Lower lobe of right lung (tissue), 2 donors: Measurements from ENCODE around the gene RAP2C. TPM values are rescaled to one million over a fixed set of nuclear protein-coding genes. Genes with fewer than 3 reads are reported as not detected.

Experiments
- ATAC-seq, 2 donors: fragments of 200-7000 bp; cut with Tn5 transposase; one replicate each; pipeline ENCODE4 v1.9.1; 2020 to 2022; ENCODE audit warnings: mild to moderate bottlenecking in 2 of 2, moderate library complexity in 2 of 2
- DNase-seq: peaks from one replicate; pipeline ENCODE4 v3.0.0-alpha.2; 2020
- H3K27ac ChIP-seq: fragments of 200-600 bp; one replicate; pipeline ENCODE4 v1.8.0; 2022
- H3K27me3 ChIP-seq: fragments of 200-600 bp; one replicate; pipeline ENCODE4 v1.8.0; 2022; ENCODE audit warnings: low read depth
- H3K36me3 ChIP-seq: fragments of 200-600 bp; one replicate; pipeline ENCODE4 v1.8.0; 2022; ENCODE audit warnings: mild to moderate bottlenecking
- H3K4me1 ChIP-seq: fragments of 200-600 bp; one replicate; pipeline ENCODE4 v1.8.0; 2022
- H3K4me3 ChIP-seq: fragments of 200-600 bp; one replicate; pipeline ENCODE4 v1.8.0; 2022; ENCODE audit warnings: mild to moderate bottlenecking
- H3K9me3 ChIP-seq: fragments of 200-600 bp; one replicate; pipeline ENCODE4 v1.8.0; 2022
- CTCF ChIP-seq: fragments of 200-600 bp; IDR thresholded peaks from one replicate; pipeline ENCODE4 v1.8.0; 2022; ENCODE audit warnings: antibody characterized with exemption, mild to moderate bottlenecking
- intact Hi-C: fragments of 100-400 bp; cut with DNase I; formaldehyde crosslinking; loops from one replicate; pipeline ENCODE4 v1.11.0; 2022
- long read RNA-seq: library from polyadenylated mRNA; unstranded; transcript quantifications from one replicate; pipeline ENCODE4 v2.0.0, GENCODE V29; 2021
- total RNA-seq: library from RNA; stranded (reverse); fragmentation: NEBNext Ultra II Directional; extraction: Animal tissue kit (Norgen Biotek cat#: 25700); gene quantifications from one replicate; pipeline ENCODE4 v1.2.1, GENCODE V29; 2021
- donor health status: DM: no; HTN: yes; CAD: no; lungs with severe emphysema.

The RAP2C gene
- total RNA-seq, result 27.4 TPM
- long read RNA-seq, partial matches to known transcripts, result 10 of 22 reads
- long read RNA-seq, other reads (novel, unspliced or antisense), result 10 of 22 reads

- Histone ChIP-seq H3K27me3 (no peaks in the 10 kb centered on the region), H3K27ac (peak within 1 kb of the TSS; percentile 82), H3K9me3 (no peaks in the 10 kb centered on the region), H3K36me3 (no peaks in the 10 kb centered on the region), H3K4me1 (peaks cover 26% of the 10 kb centered on the region), H3K4me3 (peak within 1 kb of the TSS; percentile 70)
- TF ChIP-seq CTCF, result peak; percentile 57
- peak; percentile 83 to 86 for ATAC-seq
- intact Hi-C loops, result no loop called here
- peak; percentile 79 for DNase-seq
Measured at GRCh38 chrX:132219343-132219768, at the start of gene RAP2C. TSS of gene RAP2C (minus strand) at chrX:132219447. CDS start at chrX:132217268, 2,179 bp downstream.

- H3K27me3 ChIP-seq, result no peaks in the 10 kb centered on the region
- no peak overlapping the region for H3K27ac ChIP-seq
- no peaks in the 10 kb centered on the region for H3K4me1 ChIP-seq
- DNase-seq (no peak), ATAC-seq (no peak)
- no peak for TF ChIP-seq CTCF
- no peak overlapping the region for H3K4me3 ChIP-seq
- H3K9me3 ChIP-seq, result no peaks in the 10 kb centered on the region
- intact Hi-C loops, result no loop called here
- H3K36me3 ChIP-seq, result no peaks in the 10 kb centered on the region
Measured at GRCh38 chrX:132267392-132267791, 48.1 kb upstream of the RAP2C start.

DNA sequence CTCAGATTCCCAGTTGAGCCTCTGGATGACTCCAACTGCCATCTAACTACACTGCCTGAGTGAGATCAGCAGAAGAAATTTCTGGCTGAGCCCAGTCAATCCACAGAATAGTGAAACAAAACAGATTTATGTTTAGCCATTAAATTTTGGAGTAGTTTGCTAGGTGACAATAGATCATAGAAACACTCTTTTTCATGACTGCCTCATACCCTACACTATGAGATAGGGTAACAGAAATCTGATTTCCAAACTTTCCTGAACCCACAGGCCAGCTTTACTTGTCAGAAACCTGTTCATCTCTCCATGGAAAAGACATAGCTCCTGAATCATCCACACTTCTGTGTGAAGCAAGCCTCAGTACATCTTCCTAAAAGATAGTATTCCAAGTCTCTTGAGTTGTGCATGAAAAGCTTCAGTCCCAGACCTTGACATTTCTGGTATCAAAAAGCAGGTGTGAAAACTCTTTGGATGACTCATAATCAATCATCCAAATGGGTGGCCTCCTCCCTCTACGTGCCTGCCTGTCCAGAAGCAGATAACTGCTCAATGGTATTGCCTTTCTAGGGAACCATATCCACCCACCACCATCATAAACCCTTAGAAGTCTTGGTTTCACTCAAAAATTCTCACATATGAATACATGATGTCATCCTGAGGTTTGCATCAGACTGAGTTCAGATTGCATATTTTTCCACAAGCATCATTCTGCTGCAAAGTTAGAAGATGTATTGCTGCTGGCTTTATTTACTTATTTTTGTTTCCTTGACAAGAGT lies 47.5 kb upstream of the RAP2C start:
- H3K27me3 ChIP-seq, result no peaks in the 10 kb centered on the region
- no peak overlapping the region for H3K27ac ChIP-seq
- H3K4me1 ChIP-seq, result no peaks in the 10 kb centered on the region
- TF ChIP-seq CTCF, result no peak
- H3K4me3 ChIP-seq, result no peak overlapping the region
- intact Hi-C loops, result no loop called here
- ATAC-seq (no peak), DNase-seq (no peak)
- H3K9me3 ChIP-seq, result no peaks in the 10 kb centered on the region
- no peaks in the 10 kb centered on the region for H3K36me3 ChIP-seq

- Histone ChIP-seq H3K27me3 (no peaks in the 10 kb centered on the region), H3K9me3 (no peaks in the 10 kb centered on the region), H3K4me3 (no peak overlapping the region), H3K4me1 (no peaks in the 10 kb centered on the region), H3K36me3 (no peaks in the 10 kb centered on the region), H3K27ac (no peak overlapping the region)
- TF ChIP-seq CTCF, result no peak
- DNase-seq (no peak), ATAC-seq (no peak)
- intact Hi-C loops, result no loop called here
Measured at GRCh38 chrX:132263127-132263526, 43.9 kb upstream of the RAP2C start.

- Histone ChIP-seq H3K4me3 (no peak overlapping the region), H3K27me3 (no peaks in the 10 kb centered on the region), H3K4me1 (no peaks in the 10 kb centered on the region), H3K9me3 (no peaks in the 10 kb centered on the region), H3K36me3 (no peaks in the 10 kb centered on the region), H3K27ac (no peak overlapping the region)
- intact Hi-C loops, result no loop called here
- no peak for TF ChIP-seq CTCF
- DNase-seq, result no peak
- no peak for ATAC-seq
Measured at GRCh38 chrX:132258509-132258908, 39.3 kb upstream of the RAP2C start.
